Activated CD4-positive, alpha-beta T cell treated with anti-CD3 and anti-CD28 coated beads, Interleukin-2, amount 10 ng/mL, durations not matched to agents 24 days and 14 days (primary cell): ENCODE results near the gene IQSEC1. TPM values are rescaled to one million over a fixed set of nuclear protein-coding genes. Genes with fewer than 3 reads are reported as not detected.

ENCODE experiments used
- DNase-seq: peaks from one replicate; pipeline ENCODE4 v3.0.0; 2022
- H3K27ac Mint-ChIP-seq: one replicate; pipeline ENCODE4 v1.8.0; 2022; ENCODE audit warnings: mild to moderate bottlenecking, mixed read lengths
- H3K27me3 Mint-ChIP-seq: one replicate; pipeline ENCODE4 v1.8.0; 2022; ENCODE audit warnings: mixed read lengths
- H3K36me3 Mint-ChIP-seq: one replicate; pipeline ENCODE4 v1.8.0; 2022; ENCODE audit warnings: low read depth, mild to moderate bottlenecking, mixed read lengths
- H3K4me1 Mint-ChIP-seq: one replicate; pipeline ENCODE4 v1.8.0; 2021; ENCODE audit warnings: mixed read lengths
- H3K4me3 Mint-ChIP-seq: one replicate; pipeline ENCODE4 v1.8.0; 2022; ENCODE audit warnings: mild to moderate bottlenecking, moderate library complexity, mixed read lengths
- H3K9me3 Mint-ChIP-seq: one replicate; pipeline ENCODE4 v1.8.0; 2021; ENCODE audit warnings: mixed read lengths
- intact Hi-C: fragments of 100-400 bp; cut with micrococcal nuclease; formaldehyde crosslinking; loops from one replicate; pipeline ENCODE4 v1.15.1; 2023
- total RNA-seq: library from RNA; stranded (reverse); gene quantifications from 2 replicates; pipeline ENCODE4 v1.2.3, GENCODE V29; 2022

The IQSEC1 gene
- total RNA-seq, 1 donor from 2014 or later, result 22.5 TPM

GRCh38 chr3:13102386-13103345 lies 29.4 kb upstream of the IQSEC1 start:
- Mint-ChIP-seq H3K4me1 (no peaks in the 10 kb centered on the region), H3K4me3 (no peak overlapping the region), H3K9me3 (no peaks in the 10 kb centered on the region), H3K27me3 (peaks cover 2% of the 10 kb centered on the region), H3K36me3 (no peaks in the 10 kb centered on the region), H3K27ac (no peak overlapping the region)
- DNase-seq, result no peak
- intact Hi-C loops, result no loop called here

GRCh38 chr3:13099707-13100106 lies 26.5 kb upstream of the IQSEC1 start:
- intact Hi-C loops, result loop anchor here (10.0 kb wide), 1 partner anchor 185 kb away; no protein-coding TSS in a partner anchor
- DNase-seq, result no peak
- H3K4me3 Mint-ChIP-seq, result no peak overlapping the region
- H3K9me3 Mint-ChIP-seq, result no peaks in the 10 kb centered on the region
- no peak overlapping the region for H3K27ac Mint-ChIP-seq
- no peaks in the 10 kb centered on the region for H3K36me3 Mint-ChIP-seq
- H3K27me3 Mint-ChIP-seq, result peaks cover 6% of the 10 kb centered on the region
- no peaks in the 10 kb centered on the region for H3K4me1 Mint-ChIP-seq

- intact Hi-C loops, result loop anchor here (10.0 kb wide), 1 partner anchor 186 kb away; no protein-coding TSS in a partner anchor
Measured at GRCh38 chr3:13098192-13098988, 25.2 kb upstream of the IQSEC1 start.

GRCh38 chr3:13096356-13096755 lies 23.1 kb upstream of the IQSEC1 start:
- no peak overlapping the region for H3K4me3 Mint-ChIP-seq
- H3K9me3 Mint-ChIP-seq, result no peaks in the 10 kb centered on the region
- DNase-seq, result no peak
- H3K27me3 Mint-ChIP-seq, result peaks cover 12% of the 10 kb centered on the region
- intact Hi-C loops, result loop anchor here (10.0 kb wide), 1 partner anchor 188 kb away; no protein-coding TSS in a partner anchor
- no peaks in the 10 kb centered on the region for H3K36me3 Mint-ChIP-seq
- H3K4me1 Mint-ChIP-seq, result peaks cover 3% of the 10 kb centered on the region
- H3K27ac Mint-ChIP-seq, result no peak overlapping the region

More at GRCh38 chr3:13098192-13098988, 25.2 kb upstream of the IQSEC1 start:
- H3K27me3 Mint-ChIP-seq, result peaks cover 12% of the 10 kb centered on the region
- H3K27ac Mint-ChIP-seq, result no peak overlapping the region
- no peaks in the 10 kb centered on the region for H3K36me3 Mint-ChIP-seq
- no peak for DNase-seq
- no peaks in the 10 kb centered on the region for H3K9me3 Mint-ChIP-seq
- H3K4me1 Mint-ChIP-seq, result no peaks in the 10 kb centered on the region
- no peak overlapping the region for H3K4me3 Mint-ChIP-seq

GRCh38 chr3:13095408-13095937 lies 22.2 kb upstream of the IQSEC1 start:
- no peak for DNase-seq
- Mint-ChIP-seq H3K4me1 (peaks cover 3% of the 10 kb centered on the region), H3K27me3 (peaks cover 12% of the 10 kb centered on the region), H3K9me3 (no peaks in the 10 kb centered on the region), H3K36me3 (no peaks in the 10 kb centered on the region), H3K4me3 (no peak overlapping the region), H3K27ac (no peak overlapping the region)
- intact Hi-C loops, result loop anchor here (10.0 kb wide), 1 partner anchor 189 kb away; no protein-coding TSS in a partner anchor

- H3K9me3 Mint-ChIP-seq, result no peaks in the 10 kb centered on the region
- H3K27ac Mint-ChIP-seq, result no peak overlapping the region
- intact Hi-C loops, result loop anchor here (2.0 to 10.0 kb wide), 2 partner anchors 191 to 359 kb away; no protein-coding TSS in a partner anchor
- H3K27me3 Mint-ChIP-seq, result peaks cover 12% of the 10 kb centered on the region
- no peaks in the 10 kb centered on the region for H3K36me3 Mint-ChIP-seq
- no peak for DNase-seq
- no peak overlapping the region for H3K4me3 Mint-ChIP-seq
- H3K4me1 Mint-ChIP-seq, result peaks cover 3% of the 10 kb centered on the region
Measured at GRCh38 chr3:13093687-13094086, 20.5 kb upstream of the IQSEC1 start.

GRCh38 chr3:13092621-13093617 lies 19.7 kb upstream of the IQSEC1 start:
- H3K27ac Mint-ChIP-seq, result peak overlapping the region; percentile 41
- DNase-seq, result no peak

GRCh38 chr3:13091898-13092611 lies 18.8 kb upstream of the IQSEC1 start:
- H3K27ac Mint-ChIP-seq, result no peak overlapping the region
- peak; percentile 94 for DNase-seq
- no peaks in the 10 kb centered on the region for H3K36me3 Mint-ChIP-seq
- no peaks in the 10 kb centered on the region for H3K9me3 Mint-ChIP-seq
- H3K4me1 Mint-ChIP-seq, result peaks cover 3% of the 10 kb centered on the region
- intact Hi-C loops, result loop anchor here (1.0 to 10.0 kb wide), 3 partner anchors 193 to 556 kb away; no protein-coding TSS in a partner anchor
- H3K27me3 Mint-ChIP-seq, result peaks cover 13% of the 10 kb centered on the region
- H3K4me3 Mint-ChIP-seq, result no peak overlapping the region

More at GRCh38 chr3:13092621-13093617, 19.7 kb upstream of the IQSEC1 start:
- intact Hi-C loops, result loop anchor here (1.0 to 10.0 kb wide), 3 partner anchors 192 to 555 kb away; no protein-coding TSS in a partner anchor
- no peak overlapping the region for H3K4me3 Mint-ChIP-seq
- no peaks in the 10 kb centered on the region for H3K9me3 Mint-ChIP-seq
- no peaks in the 10 kb centered on the region for H3K36me3 Mint-ChIP-seq
- peaks cover 3% of the 10 kb centered on the region for H3K4me1 Mint-ChIP-seq
- peaks cover 12% of the 10 kb centered on the region for H3K27me3 Mint-ChIP-seq

GRCh38 chr3:13088028-13089006 lies 15.1 kb upstream of the IQSEC1 start:
- Mint-ChIP-seq H3K4me3 (no peak overlapping the region), H3K9me3 (no peaks in the 10 kb centered on the region), H3K27ac (no peak overlapping the region), H3K27me3 (peaks cover 6% of the 10 kb centered on the region), H3K4me1 (peaks cover 9% of the 10 kb centered on the region), H3K36me3 (no peaks in the 10 kb centered on the region)
- intact Hi-C loops, result no loop called here
- no peak for DNase-seq

- intact Hi-C loops, result no loop called here
- no peak overlapping the region for H3K4me3 Mint-ChIP-seq
- H3K27me3 Mint-ChIP-seq, result peaks cover 7% of the 10 kb centered on the region
- no peaks in the 10 kb centered on the region for H3K36me3 Mint-ChIP-seq
- peaks cover 9% of the 10 kb centered on the region for H3K4me1 Mint-ChIP-seq
- H3K27ac Mint-ChIP-seq, result no peak overlapping the region
- no peak for DNase-seq
- H3K9me3 Mint-ChIP-seq, result no peaks in the 10 kb centered on the region
Measured at GRCh38 chr3:13087320-13087990, 14.2 kb upstream of the IQSEC1 start.

GRCh38 chr3:13086531-13086981 lies 13.3 kb upstream of the IQSEC1 start:
- Mint-ChIP-seq H3K36me3 (no peaks in the 10 kb centered on the region), H3K27me3 (peaks cover 7% of the 10 kb centered on the region), H3K4me3 (no peak overlapping the region), H3K27ac (no peak overlapping the region), H3K9me3 (no peaks in the 10 kb centered on the region), H3K4me1 (peaks cover 5% of the 10 kb centered on the region)
- intact Hi-C loops, result no loop called here
- DNase-seq, result no peak
